ENCODE data around the gene CCDC178. TPM values are rescaled to one million over a fixed set of nuclear protein-coding genes. Genes with fewer than 3 reads are reported as not detected.

The CCDC178 gene
- polyA plus RNA-seq, 1 donor from 2014 or later: not detected

DNA sequence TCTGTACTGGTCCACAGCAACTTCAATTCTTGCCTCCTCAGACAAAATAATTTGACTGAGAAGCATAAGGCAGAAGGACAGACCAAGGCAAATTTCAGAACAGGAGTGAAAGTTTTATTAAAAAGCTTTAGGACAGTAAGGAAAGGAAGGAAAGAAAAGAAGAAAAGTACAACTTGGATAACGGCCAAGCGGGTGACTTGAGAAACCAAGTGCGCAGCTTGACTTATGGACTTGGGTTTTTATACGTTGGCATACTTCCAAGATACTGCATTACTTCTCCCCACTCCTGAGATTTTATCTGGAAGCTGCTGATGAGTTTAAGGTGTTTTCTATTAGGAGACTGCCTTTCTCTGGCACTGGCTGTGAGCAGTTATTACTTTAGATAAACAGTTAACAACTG is 64.7 kb downstream of the CCDC178 start:
- Histone ChIP-seq H3K9ac (ENCODE audit: low read length) (no peak overlapping the region), H4K20me1 (ENCODE audit: insufficient read depth) (no peaks in the 10 kb centered on the region), H3K27ac (ENCODE audit: low read length) (no peak overlapping the region), H3K4me2 (ENCODE audit: low read length) (no peak overlapping the region), H3F3A (ENCODE audit: insufficient read depth, low read length, poor library complexity, severe bottlenecking) (no peaks in the 10 kb centered on the region), H3K9me3 (ENCODE audit: low read length) (no peaks in the 10 kb centered on the region), H3K79me2 (replicated peaks; ENCODE audit: insufficient read depth, low read length) (no peaks in the 10 kb centered on the region), H3K27me3 (ENCODE audit: insufficient read depth, low read depth, low read length) (no peaks in the 10 kb centered on the region), H2AFZ (ENCODE audit: low read depth, low read length) (no peak overlapping the region), H3K4me3 (ENCODE audit: low read length) (no peak overlapping the region), H3K9me2 (ENCODE audit: insufficient read depth, low read length) (no peaks in the 10 kb centered on the region), H3K36me3 (ENCODE audit: insufficient read depth, low read length) (no peaks in the 10 kb centered on the region)
- TF ChIP-seq SMC3 (conservative IDR thresholded peaks at IDR 0.05; ENCODE audit: poor library complexity) (no peak), POLR2AphosphoS5 (IDR thresholded peaks at IDR 0.05) (no peak), TAF1 (IDR thresholded peaks at IDR 0.05; ENCODE audit: low read depth) (no peak), EZH2 (IDR thresholded peaks at IDR 0.05; ENCODE audit: borderline replicate concordance, insufficient read depth, low read length, poor library complexity, severe bottlenecking) (no peak), REST (IDR thresholded peaks at IDR 0.05; ENCODE audit: borderline replicate concordance) (no peak), MXI1 (conservative IDR thresholded peaks at IDR 0.05; ENCODE audit: poor library complexity, severe bottlenecking) (no peak), RAD21 (conservative IDR thresholded peaks at IDR 0.05) (no peak), EP300 (conservative IDR thresholded peaks at IDR 0.05; ENCODE audit: poor library complexity, severe bottlenecking) (no peak)
- TF ChIP-seq, protein P1, sequence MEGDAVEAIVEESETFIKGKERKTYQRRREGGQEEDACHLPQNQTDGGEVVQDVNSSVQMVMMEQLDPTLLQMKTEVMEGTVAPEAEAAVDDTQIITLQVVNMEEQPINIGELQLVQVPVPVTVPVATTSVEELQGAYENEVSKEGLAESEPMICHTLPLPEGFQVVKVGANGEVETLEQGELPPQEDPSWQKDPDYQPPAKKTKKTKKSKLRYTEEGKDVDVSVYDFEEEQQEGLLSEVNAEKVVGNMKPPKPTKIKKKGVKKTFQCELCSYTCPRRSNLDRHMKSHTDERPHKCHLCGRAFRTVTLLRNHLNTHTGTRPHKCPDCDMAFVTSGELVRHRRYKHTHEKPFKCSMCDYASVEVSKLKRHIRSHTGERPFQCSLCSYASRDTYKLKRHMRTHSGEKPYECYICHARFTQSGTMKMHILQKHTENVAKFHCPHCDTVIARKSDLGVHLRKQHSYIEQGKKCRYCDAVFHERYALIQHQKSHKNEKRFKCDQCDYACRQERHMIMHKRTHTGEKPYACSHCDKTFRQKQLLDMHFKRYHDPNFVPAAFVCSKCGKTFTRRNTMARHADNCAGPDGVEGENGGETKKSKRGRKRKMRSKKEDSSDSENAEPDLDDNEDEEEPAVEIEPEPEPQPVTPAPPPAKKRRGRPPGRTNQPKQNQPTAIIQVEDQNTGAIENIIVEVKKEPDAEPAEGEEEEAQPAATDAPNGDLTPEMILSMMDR (IDR thresholded peaks at IDR 0.05; ENCODE audit: poor library complexity, severe bottlenecking): no peak

DNA sequence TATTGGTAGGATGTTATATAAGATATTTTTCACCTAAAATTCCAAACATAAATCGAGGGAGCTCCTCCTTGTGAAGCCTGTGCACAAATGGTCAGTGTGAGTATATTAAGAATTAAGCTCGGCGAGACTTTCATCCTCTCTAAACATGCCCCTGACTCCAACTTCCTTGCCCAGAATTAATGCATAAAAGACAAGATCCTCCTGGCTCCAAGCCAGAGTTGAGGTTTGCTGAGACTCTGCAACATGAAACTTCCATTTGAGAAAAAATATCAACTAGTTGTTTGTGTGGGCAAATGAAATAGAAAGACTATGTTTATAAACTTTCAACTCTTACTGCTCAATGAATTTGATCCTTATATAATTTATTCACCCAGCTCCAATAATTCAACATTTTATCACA is 68.1 kb downstream of the CCDC178 start:
- H3K27ac ChIP-seq (ENCODE audit: low read length): no peak overlapping the region
- H3K9me2 ChIP-seq (ENCODE audit: insufficient read depth, low read length): no peaks in the 10 kb centered on the region
- no peaks in the 10 kb centered on the region for H3F3A ChIP-seq (ENCODE audit: insufficient read depth, low read length, poor library complexity, severe bottlenecking)
- no peaks in the 10 kb centered on the region for H3K79me2 ChIP-seq (replicated peaks; ENCODE audit: insufficient read depth, low read length)
- H3K4me3 ChIP-seq (ENCODE audit: low read length): no peak overlapping the region
- H2AFZ ChIP-seq (ENCODE audit: low read depth, low read length): no peak overlapping the region
- TF ChIP-seq RAD21 (conservative IDR thresholded peaks at IDR 0.05) (no peak), REST (IDR thresholded peaks at IDR 0.05; ENCODE audit: borderline replicate concordance) (no peak), MXI1 (conservative IDR thresholded peaks at IDR 0.05; ENCODE audit: poor library complexity, severe bottlenecking) (no peak), EZH2 (IDR thresholded peaks at IDR 0.05; ENCODE audit: borderline replicate concordance, insufficient read depth, low read length, poor library complexity, severe bottlenecking) (no peak), TAF1 (IDR thresholded peaks at IDR 0.05; ENCODE audit: low read depth) (no peak), EP300 (conservative IDR thresholded peaks at IDR 0.05; ENCODE audit: poor library complexity, severe bottlenecking) (no peak), SMC3 (conservative IDR thresholded peaks at IDR 0.05; ENCODE audit: poor library complexity) (no peak), POLR2AphosphoS5 (IDR thresholded peaks at IDR 0.05) (no peak)
- TF ChIP-seq, protein P1 (IDR thresholded peaks at IDR 0.05; ENCODE audit: poor library complexity, severe bottlenecking): no peak
- H3K9me3 ChIP-seq (ENCODE audit: low read length): no peaks in the 10 kb centered on the region
- no peaks in the 10 kb centered on the region for H4K20me1 ChIP-seq (ENCODE audit: insufficient read depth)
- no peak overlapping the region for H3K4me2 ChIP-seq (ENCODE audit: low read length)
- H3K27me3 ChIP-seq (ENCODE audit: insufficient read depth, low read depth, low read length): no peaks in the 10 kb centered on the region
- no peak overlapping the region for H3K9ac ChIP-seq (ENCODE audit: low read length)
- no peaks in the 10 kb centered on the region for H3K36me3 ChIP-seq (ENCODE audit: insufficient read depth, low read length)
